Inferior parietal cortex (tissue), 1 donor: ENCODE measurements around the gene ERGIC3.
"Not testable (repeated sequence)": the region's sequence is repeated elsewhere in the genome, so short reads cannot be mapped to it uniquely, and the experiment has no call there.

Experiments used
- DNase-seq: peaks from one replicate; pipeline ENCODE4 v3.0.0-alpha.2; 2016; ENCODE audit errors: extremely low spot score

ERGIC3 gene

DNA sequence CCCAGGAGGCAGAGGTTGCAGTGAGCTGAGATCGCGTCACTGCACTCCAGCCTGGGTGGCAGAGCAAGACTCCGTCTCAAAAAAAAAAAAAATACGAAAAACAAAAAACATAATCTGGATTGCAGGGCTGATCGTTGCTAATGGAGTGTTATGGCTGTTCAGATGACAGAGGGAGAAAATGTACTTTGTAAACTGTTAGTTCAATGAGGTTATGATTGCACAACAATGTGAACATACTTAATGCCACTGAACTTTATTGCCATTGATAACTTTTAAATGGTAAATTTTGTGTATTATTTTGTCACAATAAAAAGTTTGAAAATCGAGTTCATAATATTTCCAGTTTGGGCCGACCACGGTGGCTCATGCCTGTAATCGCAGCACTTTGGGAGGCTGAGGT is 22.9 kb upstream of the ERGIC3 start:
- no peak for DNase-seq

DNA sequence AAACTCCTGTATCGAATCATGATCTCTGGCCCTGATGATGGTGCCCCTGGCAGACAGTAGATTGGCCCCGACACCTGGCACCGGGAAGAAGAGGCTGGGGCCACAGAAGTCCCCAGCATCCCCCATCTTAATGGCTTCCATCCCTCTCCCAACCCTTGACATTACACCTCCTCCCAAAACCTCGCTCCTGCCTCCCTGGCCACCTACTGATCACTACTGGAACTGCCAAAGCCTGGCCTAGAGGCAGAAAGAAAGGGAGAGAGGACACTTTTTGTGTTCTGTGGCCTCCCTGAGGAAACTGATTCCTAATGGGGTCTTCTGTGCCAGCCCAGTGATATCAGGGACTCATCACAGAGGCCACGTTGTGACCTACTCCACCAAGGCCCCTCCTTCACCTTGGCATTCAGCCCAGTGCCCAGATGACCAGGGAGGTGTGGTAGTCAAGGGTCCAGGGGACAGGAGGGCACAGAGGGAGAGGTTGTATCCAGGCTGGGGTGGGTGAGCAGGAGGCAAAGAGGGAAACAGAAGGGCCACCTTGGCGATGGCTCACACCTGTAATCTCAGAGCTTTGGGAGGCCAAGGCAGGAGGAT is 18.5 kb upstream of the ERGIC3 start:
- DNase-seq: no peak

DNA sequence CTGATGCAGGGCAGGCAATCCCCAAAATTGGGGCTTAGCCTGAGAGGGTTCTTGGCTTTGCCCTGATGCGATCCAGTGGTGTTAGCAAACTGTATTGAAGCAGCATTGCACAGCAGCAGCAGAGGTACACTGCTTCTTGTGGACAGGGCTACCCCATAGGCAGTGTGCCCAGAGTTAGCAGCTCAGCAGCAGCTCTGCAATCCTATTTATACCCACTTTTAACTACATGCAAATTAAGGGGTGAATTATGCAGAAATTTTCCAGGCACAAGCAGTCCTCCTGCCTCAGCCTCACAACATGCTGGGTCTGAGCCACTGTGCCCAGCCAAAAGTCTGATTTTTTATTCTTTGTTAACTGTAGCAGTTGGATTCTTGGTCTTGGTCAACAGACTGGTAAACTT is 16.2 kb upstream of the ERGIC3 start:
- no peak for DNase-seq

DNA sequence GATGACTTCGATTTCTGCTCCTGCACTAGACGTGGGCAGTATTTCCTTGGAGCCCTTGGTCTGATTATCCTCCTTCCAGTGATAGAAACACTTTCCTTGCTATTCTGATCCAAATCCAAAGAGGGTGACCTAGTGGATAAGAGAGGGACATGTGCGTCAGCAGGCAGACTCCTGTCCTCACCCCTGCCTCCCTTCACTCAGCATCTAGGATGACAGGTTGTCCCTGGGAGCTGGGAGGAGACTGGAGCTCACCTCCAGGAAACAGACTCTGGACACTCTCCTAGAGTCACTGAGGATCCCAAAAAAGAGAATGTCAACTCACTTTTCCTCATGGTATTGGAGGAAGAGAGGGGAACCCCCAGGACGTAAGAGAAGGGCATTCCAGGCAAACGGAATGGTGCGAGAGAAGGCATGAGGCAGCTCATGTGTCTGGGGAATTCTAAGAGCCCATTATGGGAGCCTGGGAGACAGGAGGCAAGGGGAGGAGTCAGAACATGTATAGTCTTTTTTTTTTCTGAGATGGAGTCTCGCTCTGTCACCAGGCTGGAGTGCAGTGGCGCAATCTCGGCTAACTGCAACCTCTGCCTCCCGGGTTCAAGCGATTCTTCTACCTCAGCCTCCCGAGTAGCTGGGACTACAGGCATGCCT is 14.6 kb upstream of the ERGIC3 start:
- no peak for DNase-seq

DNA sequence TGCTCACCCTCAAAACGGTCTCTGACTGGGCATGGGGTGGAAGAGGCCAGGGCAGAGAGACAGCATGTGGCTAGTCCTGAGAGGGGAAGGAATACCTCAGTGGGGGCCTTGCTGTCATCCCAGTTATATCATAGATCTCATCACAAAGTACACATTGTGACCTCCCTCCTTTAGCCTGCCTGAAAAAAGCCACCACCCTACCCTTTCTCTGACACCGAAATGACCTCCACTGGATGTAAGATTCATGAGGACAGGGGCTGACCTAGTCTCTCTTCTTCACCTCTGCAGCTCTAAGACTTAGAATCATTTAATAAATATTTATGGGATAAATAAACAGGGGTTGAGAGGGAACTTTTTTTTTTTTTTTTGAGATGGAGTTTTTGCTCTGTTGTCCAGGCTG is 12.3 kb upstream of the ERGIC3 start, which contains the start of gene C20orf173:
C20orf173 (minus strand) TSS at position 101 of the 400 bp plus-strand sequence. CDS start 279 bp downstream, outside the sequence.
- no peak for DNase-seq

DNA sequence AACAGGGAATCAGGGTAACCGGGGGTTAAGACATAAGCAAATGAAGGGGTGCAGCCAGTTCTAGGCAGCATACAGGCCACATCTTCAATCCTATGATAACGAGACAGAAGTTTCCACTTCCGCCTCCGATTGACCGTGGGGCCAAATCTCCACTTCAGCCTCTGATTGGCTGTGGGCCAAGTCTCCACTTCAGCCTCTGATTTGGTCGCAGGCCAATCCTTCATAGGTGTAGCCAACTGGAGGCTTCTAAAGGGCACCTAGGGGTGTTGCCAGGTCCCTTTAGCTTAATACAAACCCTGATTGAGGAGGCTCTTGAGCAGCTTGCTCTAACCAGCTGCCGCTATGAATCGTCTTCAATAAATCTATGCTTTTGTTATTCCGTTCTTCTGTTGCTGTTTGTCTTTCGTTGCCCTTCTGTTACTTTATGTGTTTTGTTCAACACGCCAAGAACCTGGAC is 2.1 kb upstream of the ERGIC3 start:
- no peak for DNase-seq

DNA sequence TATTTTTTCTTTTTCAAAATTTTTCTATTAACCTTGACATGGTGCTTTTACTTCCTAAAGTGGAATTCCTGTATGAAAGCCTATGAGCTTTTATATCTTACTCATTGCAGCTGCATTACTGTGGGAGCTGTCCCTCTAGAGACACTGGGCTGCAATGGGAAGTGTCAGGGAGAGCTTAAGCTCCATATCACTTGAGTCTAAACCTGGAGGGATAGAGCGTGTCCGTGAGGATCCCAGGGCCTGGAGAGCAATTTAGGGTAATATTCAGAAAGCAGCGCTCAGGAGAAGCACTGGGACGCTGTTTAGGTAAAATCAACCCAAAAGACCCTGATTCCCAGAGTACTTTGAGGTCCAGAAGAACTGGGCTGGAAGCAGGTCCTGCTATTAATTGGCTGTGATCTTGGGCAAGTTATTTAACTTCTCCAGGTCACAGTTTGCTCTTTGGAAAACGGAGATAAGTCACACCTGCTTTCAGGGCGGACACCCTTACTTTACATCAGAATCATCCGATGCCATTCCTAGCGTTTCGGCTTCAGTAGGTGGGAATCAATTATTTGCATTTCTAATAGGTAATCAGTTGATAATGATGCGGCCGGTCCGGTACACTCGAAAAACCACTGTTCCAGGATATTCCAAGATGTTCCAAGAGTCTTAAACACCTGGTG is 628 bp upstream of the ERGIC3 start:
- no peak for DNase-seq

DNA sequence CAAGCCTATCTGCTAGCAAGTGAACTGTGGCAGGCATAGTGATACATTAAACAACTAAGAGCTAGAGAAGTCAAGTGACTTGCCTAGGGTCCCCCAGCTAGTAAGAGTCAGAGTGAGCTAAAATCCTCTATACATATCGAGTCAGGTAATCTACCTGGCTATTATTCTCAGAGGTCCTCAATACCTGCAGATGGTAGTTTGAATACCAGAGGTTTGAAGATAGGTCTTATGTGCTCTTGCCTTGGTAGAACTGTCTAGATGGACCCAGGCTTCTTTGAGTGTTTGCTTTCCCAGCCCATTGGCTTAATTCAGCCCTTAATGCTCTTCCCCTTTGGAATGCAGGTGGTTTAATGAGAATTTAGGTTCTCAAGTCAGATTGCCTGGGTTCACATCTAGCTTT is 1.1 kb downstream of the ERGIC3 start:
- DNase-seq: no peak

DNA sequence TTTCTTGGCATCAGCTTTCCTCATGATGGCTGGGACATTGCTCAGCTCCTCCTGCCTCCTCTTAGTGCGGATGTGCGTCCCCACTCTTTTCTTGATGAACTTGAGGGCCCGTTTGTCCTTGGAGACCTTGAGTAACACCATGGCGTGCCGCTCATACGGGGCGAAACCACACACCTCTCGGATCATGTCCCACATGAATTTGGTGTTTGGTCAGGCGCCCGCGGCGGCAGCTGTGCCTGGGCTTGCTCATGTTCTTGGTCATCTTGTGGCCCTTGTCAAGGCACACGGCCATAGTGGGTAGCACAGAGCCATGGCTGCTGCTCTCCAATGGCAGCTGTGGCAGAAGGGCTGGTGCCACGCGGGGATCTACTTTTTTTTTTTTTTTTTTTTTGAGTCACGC is 2.6 kb downstream of the ERGIC3 start:
- DNase-seq: no peak

DNA sequence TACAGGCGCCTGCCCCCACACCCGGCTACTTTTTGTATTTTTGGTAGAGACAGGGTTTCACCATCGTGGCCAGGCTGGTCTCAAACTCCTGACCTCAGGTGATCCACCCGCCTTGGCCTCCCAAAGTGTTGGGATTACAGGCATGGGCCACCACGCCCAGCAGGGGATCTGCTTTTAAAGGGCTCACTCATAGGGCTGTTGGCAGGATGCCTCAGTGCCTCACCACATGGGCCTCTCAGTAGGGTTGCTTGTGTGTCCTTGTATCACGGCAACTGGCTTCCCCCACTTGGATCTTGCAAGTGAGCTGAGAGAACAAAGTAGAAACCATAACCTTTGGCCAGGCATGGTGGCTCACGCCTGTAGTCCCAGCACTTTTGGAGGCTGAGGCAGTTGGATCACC is 3.1 kb downstream of the ERGIC3 start:
- not testable (repeated sequence) for DNase-seq

DNA sequence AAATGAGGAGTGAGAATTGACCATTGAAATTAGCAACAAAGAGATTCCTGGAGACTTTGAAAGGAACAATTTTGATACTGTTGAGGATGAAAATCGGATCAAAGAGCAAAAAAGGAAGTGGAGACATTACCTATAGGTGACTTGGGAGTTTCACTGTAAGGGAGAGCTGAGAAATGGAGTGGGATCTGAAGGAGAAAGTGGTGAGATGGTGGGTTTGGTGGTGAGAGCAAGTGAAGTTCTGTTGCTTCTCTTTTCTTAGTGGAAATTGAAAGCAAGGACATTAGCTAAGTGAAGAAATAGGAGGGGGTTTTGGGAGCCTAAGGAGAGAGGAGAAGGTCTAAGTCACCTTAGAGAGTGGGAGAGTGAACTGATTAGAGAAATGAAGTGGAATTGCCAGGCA is 4.2 kb downstream of the ERGIC3 start:
- no peak for DNase-seq

DNA sequence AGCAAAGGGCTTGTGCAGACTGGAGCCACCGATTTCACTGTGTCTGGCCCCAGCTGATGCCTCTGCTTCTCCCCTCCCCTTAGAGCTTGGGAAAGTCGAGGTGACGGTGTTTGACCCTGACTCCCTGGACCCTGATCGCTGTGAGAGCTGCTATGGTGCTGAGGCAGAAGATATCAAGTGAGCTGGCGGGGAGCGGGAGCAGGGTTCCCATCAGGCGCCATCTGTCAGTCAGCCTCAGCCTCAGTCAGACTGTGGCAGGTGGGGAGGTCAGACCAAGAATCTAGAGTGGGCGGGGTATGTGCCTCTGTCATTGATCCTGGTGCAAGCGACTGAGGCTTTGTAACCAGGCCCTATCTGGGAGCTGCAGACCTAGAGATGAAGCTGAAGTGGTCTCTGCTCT is 5.5 kb downstream of the ERGIC3 start:
- DNase-seq: no peak

DNA sequence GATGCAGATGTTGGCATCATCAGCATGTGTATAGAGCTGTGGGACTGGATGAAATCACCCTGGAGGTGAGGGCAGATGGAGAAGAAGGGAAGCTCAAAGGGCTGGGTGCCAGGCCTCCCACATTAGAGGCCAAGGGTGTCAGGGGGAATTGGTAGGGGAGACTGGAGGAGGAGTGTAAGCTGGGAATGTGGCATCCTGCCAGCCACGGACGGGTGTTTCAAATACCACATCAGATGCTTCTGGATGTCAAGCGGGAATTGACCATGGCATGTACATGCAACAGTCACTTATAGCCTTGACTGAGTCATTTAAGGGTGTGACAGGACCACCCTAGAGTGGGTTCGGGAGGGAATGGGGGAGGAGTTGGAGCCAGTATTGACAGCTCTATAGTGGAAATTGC is 9.6 kb downstream of the ERGIC3 start:
- DNase-seq: no peak

DNA sequence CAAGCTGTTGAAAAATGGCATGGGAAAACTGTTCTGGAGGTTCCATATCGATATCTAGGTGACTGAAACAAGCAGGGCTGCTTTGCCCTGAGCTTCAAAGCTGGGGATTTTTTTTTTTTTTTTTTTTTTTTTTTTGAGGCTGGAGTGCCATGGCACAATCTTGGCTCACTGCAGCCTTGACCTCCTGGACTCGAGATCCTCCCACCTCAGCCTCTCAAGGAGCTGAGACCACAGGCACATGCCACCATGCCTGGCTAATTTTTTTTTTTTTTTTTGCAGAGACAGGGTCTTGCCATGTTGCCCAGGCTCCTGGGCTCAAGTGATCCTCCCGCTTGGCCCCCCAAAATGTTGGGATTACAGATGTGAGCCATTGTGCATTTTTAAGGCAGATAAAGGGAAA is 11.0 kb downstream of the ERGIC3 start:
- no peak for DNase-seq

DNA sequence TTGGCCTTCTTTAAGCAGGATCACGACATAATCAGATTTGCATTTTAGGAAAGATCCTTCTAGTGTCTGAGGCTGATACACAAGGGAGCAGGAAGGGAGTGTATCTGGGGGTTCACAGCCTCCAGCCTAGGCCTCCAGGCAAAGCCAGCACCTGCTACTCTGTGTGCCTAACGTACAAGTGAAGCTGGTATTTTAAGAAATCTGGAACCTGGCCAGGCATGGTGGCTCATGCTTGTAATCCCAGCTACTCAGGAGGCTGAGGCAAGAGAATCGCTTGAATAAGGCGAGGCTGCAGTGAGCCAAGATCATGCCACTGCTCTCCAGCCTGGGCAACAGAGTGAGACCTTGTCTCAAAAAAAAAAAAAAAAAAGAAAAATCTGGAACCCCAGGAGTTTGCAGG is 13.6 kb downstream of the ERGIC3 start:
- DNase-seq: peak; percentile 17

DNA sequence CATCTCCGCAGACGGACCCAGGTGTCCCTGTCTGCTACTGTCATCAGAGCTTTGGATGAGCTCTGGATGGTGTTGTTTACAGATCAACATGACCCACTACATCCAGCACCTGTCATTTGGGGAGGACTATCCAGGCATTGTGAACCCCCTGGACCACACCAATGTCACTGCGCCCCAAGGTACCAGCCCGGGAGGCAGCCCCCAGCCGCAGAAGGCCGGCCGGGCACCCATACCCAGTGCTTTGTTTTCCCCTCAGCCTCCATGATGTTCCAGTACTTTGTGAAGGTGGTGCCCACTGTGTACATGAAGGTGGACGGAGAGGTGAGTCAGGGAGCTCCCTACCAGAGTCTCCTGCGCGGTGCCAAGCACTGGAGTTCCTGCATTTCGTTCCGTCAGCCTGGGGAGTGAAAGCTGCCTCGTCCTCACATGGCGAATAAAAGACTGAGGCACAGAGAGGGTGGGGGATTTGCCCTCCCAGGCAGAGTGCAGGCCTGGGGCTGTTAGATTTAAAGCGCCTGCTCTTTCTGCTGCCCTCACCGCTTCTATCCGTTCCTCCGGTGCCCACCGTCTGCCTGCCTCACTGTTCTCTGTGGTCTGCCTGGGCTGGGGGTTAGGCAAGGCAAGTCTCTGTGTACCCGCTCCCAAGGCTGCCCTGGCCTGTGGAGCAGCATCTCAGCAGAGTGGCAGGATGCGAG is 14.2 kb downstream of the ERGIC3 start:
- DNase-seq: no peak

DNA sequence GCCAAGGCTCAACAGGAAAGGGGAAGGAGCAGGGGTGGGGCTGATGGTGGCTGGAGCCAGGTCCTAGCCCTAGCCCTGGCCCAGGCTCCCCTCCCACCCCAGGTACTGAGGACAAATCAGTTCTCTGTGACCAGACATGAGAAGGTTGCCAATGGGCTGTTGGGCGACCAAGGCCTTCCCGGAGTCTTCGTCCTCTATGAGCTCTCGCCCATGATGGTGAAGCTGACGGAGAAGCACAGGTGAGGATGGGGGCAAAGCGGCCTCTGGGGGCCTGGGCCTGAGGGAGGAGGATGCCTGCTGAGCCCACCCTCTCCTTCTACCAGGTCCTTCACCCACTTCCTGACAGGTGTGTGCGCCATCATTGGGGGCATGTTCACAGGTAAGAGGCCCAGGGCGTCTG is 15.0 kb downstream of the ERGIC3 start:
- no peak for DNase-seq

DNA sequence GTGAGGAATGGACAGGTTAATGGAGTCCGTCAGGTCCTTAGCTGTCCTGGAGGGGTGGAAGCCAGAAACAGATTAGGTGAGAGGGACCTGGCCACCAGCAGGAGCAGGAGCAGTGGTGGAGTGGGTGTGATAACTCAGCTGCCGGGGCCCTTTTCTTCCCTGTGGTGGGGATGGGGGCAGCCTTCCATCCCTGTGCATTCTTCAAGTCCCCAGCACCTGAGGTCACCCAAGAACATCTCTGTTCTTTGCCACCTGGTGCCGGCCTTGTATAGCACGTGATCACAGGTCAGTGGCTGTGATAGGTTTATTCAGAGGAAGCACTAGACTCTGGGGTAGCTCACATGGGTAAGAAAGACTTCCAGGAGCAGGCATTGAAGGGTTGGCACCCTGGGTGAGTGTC is 16.6 kb downstream of the ERGIC3 start:
- no peak for DNase-seq

DNA sequence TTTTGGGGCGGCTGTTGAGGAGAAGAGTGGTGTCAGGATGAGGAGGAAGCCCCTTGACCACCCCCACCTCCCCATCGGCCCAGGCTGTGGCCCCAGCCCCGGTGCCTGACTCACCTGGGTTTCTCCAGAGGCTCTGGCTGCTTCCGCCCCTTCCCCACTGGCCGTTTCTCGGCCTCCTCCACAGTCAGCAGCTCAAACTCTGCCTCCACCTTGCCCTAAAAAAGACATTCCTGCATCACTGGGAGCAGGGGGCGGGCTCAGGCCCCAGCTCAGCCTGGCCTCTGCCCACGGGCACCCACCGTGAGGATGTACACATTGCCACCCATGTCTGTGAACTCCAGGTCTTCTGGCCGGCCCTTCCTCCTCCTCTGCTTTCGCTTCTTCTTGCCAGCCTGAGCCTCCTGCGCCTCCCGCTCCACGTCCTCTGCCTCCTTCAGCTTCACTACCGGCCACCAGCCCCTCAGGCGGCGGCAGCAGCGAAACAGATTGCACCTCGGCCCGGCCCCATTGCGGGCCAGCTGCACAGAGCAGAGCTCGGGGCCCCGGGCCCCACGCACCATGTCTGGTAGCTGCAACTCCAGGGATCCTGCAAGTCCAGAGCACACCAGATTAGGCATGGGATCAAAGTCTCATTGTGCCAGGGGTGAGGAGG is 17.3 kb downstream of the ERGIC3 start:
- DNase-seq: no peak

DNA sequence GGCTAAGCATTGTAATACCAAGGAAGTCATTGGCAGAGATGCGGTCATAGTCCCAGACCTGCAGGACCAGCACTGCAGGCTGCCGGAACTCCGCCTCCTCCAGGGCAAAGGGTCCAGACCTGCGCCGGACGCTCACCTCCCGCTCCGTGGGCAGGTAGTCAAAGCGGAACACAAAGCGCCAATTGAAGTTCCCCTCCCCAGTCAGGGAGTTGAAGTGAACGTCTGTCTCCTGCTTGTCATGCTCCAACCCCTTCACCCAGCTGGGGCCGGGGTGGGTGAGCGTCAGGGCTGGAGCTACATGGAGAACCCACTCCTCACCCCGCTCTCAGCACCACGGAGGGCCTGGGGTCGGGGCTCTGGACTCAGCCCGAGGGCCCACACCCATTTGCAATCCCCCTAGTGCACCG is 18.2 kb downstream of the ERGIC3 start:
- no peak for DNase-seq

DNA sequence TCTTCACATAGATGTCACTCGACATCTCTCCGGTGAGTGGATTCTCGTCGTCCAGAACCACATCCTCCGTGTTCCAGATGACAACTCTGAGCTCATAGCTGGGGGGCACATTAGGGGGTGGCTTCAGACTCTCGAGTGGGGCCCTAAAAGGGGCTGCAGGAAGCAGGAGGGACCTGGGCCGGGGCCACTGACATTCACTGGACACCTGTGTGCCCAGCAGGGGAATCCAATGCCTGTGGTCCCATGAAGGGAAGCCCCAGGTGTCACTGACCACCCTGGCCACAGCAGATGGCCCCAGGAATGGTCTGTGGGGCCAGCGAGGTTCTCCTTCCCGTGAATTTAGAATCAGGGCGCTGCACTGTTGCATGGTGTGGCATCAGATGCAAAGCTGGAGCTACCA is 18.7 kb downstream of the ERGIC3 start:
- DNase-seq: no peak

DNA sequence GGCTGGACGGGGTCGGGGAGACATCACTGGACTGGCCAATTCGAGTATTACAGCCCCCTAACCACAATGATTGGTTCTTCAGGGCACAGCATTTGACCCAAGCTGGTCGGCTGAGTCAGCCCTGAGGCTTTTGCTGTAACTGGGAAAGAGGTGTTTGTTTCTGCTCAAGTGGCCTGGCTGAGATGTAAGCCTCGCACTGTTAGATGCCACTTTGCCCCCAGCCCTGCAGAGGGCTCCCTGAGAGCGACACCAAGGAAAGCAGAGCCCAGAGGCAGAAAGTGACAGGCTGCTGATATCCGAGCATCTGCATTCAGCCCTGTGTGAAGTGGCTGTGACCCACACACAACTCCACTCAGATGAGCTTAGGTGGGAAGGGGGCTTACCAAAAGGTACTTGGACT is 19.4 kb downstream of the ERGIC3 start:
- DNase-seq: peak; percentile 9
